GM19099 (cell line): ENCODE data around the gene ZFP3.

Source experiments
- POLR2A ChIP-seq: IDR thresholded peaks from 3 replicates; pipeline ENCODE4 v1.6.1; 2011; ENCODE audit warnings: low read depth; ENCODE audit not compliant: insufficient read length; ENCODE audit errors: extremely low read depth

Gene ZFP3

GRCh38 chr17:5118219-5118618 is 40.0 kb downstream of the ZFP3 start:
- no peak for TF ChIP-seq POLR2A

GRCh38 chr17:5120036-5120435 is 41.8 kb downstream of the ZFP3 start:
- TF ChIP-seq POLR2A: no peak

- no peak for TF ChIP-seq POLR2A
Observed at GRCh38 chr17:5121186-5121841, 43.0 kb downstream of the ZFP3 start.

- no peak for TF ChIP-seq POLR2A
Observed at GRCh38 chr17:5122586-5123342, 44.5 kb downstream of the ZFP3 start.

- TF ChIP-seq POLR2A: no peak
Observed at GRCh38 chr17:5123343-5124124, 45.3 kb downstream of the ZFP3 start.

- TF ChIP-seq POLR2A: no peak
Observed at GRCh38 chr17:5126719-5127488, 48.6 kb downstream of the ZFP3 start.

GRCh38 chr17:5127910-5128309 is 49.6 kb downstream of the ZFP3 start:
- TF ChIP-seq POLR2A: no peak

- no peak for TF ChIP-seq POLR2A
Observed at GRCh38 chr17:5128905-5129535, 50.8 kb downstream of the ZFP3 start.

GRCh38 chr17:5131146-5131715 is 53.0 kb downstream of the ZFP3 start:
- no peak for TF ChIP-seq POLR2A

GRCh38 chr17:5133311-5133710 is 55.0 kb downstream of the ZFP3 start:
- no peak for TF ChIP-seq POLR2A

- no peak for TF ChIP-seq POLR2A
Observed at GRCh38 chr17:5135726-5136579, 57.7 kb downstream of the ZFP3 start.

- no peak for TF ChIP-seq POLR2A
Observed at GRCh38 chr17:5138616-5139457, 60.6 kb downstream of the ZFP3 start.

GRCh38 chr17:5139458-5139732 is 61.1 kb downstream of the ZFP3 start:
- TF ChIP-seq POLR2A: no peak
